Hematopoietic multipotent progenitor cell treated with erythropoietin and hydrocortisone succinate and interleukin-3 and kit ligand, for 17 days (in vitro differentiated cells): Measurements from ENCODE around the gene FOXJ1.
A peak's percentile ranks its signal among the peaks of the same experiment; 100 is the strongest.

Experiments used
- DNase-seq: peaks from one replicate; pipeline ENCODE4 v3.0.0-alpha.2; 2015; ENCODE audit warnings: low spot score

FOXJ1 gene

GRCh38 chr17:76123749-76124581 lies 17.1 kb downstream of the FOXJ1 start:
- no peak for DNase-seq

- no peak for DNase-seq
Observed at GRCh38 chr17:76123191-76123499, 17.9 kb downstream of the FOXJ1 start.

GRCh38 chr17:76122431-76123190 lies 18.4 kb downstream of the FOXJ1 start:
- no peak for DNase-seq

- peak; percentile 13 for DNase-seq
Observed at GRCh38 chr17:76121932-76122430, 19.1 kb downstream of the FOXJ1 start.

- no peak for DNase-seq
Observed at GRCh38 chr17:76120658-76121008, 20.4 kb downstream of the FOXJ1 start.

GRCh38 chr17:76119409-76120371 lies 21.4 kb downstream of the FOXJ1 start:
- no peak for DNase-seq

GRCh38 chr17:76115138-76115754 lies 25.8 kb downstream of the FOXJ1 start:
- DNase-seq = no peak

GRCh38 chr17:76111956-76112355 lies 29.1 kb downstream of the FOXJ1 start:
- no peak for DNase-seq

GRCh38 chr17:76107509-76107908 lies 33.5 kb downstream of the FOXJ1 start:
- peak; percentile 57 for DNase-seq

- DNase-seq = no peak
Observed at GRCh38 chr17:76106703-76107102, 34.3 kb downstream of the FOXJ1 start.

GRCh38 chr17:76104896-76105231 lies 36.2 kb downstream of the FOXJ1 start:
- no peak for DNase-seq

- no peak for DNase-seq
Observed at GRCh38 chr17:76104140-76104895, 36.7 kb downstream of the FOXJ1 start.

- peak; percentile 97 for DNase-seq
Observed at GRCh38 chr17:76103274-76104139, 37.5 kb downstream of the FOXJ1 start, which contains the start of gene EXOC7. TSS of gene EXOC7 (minus strand) at chr17:76103787. CDS start at chr17:76103692, 95 bp downstream.

GRCh38 chr17:76102944-76103273 lies 38.1 kb downstream of the FOXJ1 start:
- peak; percentile 29 for DNase-seq

GRCh38 chr17:76097716-76098295 lies 43.2 kb downstream of the FOXJ1 start:
- no peak for DNase-seq

- DNase-seq = no peak
Observed at GRCh38 chr17:76095943-76096342, 45.1 kb downstream of the FOXJ1 start.

- DNase-seq = no peak
Observed at GRCh38 chr17:76094046-76094445, 47.0 kb downstream of the FOXJ1 start.

GRCh38 chr17:76092526-76093413 lies 48.3 kb downstream of the FOXJ1 start:
- DNase-seq = no peak
